Stimulated activated CD8-positive, alpha-beta memory T cell treated with anti-CD3 and anti-CD28 coated beads, Interleukin-15, amount 100 ng/mL, for 4 hours (primary cell): ENCODE measurements around the gene CARS2.

Source experiments
- DNase-seq, 2 donors: peaks; one replicate each; pipeline ENCODE4 v3.0.0-alpha.2; 2020; ENCODE audit warnings: low read depth in 2 of 2

The CARS2 gene

DNA sequence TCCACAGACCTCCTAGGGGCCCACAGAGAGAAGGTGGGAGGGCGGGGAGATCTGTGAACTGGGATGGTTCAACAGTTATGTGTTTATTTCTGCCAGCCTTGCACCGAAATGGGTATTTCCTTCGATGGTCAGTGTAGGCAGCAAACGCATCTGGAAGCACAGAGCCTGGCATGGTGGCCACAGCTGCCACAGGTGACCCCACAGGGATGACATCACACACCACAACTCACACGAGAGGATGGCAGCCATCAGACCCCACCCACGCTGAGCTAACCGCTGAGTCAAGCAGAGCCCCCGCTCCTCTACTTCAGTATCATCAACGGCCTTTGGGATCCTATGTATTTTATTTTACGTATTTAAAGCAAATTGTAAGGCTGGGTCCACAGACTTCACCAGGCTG, 53.2 kb downstream of the CARS2 start:
- DNase-seq = no peak

DNA sequence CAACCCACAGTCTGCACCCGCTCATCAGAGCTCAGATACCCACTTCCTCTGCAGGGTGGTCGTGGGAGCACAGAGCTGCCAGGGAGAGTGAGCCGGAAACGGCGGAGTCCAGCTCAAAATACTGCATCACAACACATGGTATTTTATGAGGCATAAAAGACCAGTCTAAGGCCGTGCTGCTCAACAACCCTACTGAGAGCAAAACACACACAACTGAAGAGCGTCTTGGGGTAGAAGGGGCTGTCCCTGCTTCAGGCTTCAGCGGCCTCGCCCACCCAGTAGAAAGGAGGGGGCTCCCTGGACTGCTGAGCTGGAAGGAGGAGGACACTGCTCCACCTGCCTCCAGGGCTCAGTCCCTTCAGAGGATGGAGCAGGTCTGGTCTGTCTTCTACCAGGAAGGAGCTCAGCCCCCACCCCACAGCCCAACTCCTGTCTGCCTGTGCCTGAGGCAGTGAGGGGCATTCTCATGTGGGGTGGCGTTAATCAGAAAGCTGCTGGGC, 53.6 kb downstream of the CARS2 start:
- DNase-seq = no peak

DNA sequence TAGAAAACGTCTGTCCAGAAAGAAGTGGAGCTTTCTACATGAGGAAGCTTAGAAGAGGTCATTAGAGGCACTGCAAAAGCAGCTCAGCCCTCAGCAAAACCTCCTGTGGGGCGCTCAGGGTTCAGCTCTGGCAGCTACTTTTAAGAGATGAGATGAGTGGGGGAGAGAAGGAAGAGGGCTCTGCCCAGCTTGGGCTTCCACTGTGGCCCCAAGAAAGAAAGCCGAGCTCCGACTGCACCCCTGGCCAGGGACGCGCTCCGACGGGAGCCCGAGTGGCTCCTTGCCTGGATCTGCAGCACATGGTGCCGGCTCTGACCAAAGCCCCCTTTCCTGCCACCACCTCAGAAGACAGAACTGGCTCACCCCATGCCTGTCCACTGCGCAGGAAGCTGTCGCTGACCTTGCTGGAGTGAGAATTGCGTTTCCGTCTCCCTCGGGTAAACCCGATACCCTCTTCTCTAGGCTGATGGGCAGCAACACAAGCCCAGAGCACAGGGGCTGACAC, 54.1 kb downstream of the CARS2 start:
- DNase-seq = no peak

DNA sequence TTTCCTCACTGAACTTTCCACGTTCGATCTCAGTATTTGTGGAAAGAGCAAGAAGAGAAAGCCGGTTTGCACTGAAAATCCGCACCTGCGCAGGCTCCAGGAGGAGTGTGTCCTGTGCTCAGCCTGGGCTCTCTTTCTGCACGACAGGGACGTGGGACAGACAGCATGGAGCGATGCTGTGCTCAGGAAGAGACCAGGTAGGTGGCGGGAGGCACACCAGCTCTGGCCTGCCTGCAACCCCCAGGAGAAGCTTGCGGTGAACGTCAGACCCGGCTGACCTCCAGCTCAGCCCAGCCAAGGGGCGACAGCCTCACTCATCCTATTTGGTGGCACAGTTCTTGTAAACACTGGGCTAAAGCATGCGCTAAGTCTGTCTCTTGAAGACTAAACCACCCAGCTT, 54.6 kb downstream of the CARS2 start:
- DNase-seq = no peak

DNA sequence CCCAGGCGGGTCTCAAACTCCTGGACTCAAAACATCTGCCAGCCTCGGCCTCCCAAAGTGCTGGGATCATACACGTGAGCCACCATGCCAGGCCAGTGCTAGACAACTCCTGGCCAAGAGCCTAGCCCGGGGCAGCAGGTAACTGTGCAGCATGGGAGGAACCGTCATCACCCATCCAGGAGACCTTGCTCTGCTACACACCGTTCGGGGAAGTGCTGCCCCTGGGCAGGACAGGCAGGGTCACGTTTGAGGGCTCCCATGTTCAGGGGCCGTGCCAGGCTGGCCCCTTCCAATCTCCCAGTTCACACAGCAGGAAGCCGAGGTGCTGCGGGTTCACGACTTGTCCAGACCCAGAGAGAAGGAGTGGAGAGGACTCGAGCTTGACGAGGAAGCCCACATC, 55.5 kb downstream of the CARS2 start:
- DNase-seq = no peak

DNA sequence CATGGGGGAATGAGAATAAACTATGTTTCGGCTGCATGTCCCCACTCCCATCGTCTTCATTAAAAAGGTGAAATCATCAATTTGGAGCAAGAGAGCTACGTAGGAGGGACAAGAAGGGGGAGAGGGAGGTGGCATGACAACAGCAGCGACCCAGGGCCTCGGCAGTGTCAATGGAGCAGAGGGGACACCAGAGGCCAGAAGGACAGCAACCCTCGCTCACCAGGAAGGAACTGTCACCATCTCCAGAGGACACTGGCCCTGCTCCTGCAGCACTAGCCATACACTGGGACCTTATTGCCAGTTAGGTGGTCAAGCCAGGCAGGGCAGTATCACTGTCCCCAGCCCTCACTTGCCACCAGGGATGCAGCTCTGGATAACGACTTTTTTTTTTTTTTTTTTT, 56.4 kb downstream of the CARS2 start:
- no peak for DNase-seq

DNA sequence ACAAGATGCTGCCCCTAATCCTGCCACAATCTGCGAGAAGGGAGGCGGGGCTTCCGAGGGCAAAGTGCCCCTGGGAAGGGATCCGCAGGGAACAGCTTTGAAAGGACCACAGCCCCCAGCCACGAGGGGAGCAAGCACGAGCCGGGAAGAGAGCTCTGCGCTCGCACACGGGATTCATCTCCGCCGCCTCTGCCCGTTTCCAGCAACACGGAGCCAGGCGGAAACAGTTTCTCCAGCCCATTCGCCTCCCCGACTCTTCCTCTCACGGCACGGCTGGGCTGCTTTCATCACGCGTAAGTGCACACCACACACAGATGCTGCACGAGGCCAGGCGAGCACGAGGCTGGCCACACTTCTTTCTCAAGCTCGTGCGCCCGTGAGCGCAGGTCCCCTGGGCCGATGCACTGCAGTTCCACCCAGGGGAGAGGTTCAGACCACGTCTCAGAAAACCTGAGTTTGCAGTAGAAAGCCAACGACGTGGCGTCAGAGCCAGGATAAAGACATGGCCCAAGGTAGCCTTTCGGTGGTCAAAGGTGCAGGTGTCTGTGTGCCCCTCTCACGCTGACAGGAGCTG, 57.0 kb downstream of the CARS2 start:
- DNase-seq = no peak

DNA sequence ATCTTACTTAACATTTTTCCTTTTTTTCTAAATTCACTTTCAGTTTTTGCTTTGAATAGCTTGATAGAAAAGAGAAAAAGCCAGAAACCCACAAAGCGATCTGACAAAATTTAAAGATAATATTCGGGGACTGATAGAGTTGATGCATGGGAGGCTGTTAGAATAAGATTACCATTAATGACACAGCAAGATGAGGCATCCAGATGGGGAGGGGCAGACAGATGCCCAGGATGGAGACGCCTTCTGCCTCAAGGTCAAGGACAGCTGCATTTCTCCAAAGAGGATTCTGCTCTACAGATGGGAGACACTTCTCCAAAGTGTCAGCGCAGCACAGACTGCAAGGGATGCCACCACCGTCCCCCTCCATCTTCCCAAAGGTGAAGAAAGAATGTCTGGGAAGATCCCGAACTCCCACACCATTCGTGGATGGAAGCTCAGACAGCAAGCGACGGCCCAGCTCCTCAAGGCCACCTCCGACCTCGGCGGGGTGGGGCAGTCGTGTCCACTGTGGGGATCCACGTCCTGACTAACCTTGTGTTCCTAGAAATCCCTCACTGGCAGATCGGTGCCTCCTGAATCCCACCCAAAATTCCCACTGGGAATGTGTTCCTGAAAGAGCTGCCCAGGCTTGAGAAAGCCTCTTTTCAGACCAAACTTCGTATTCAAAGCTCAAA, 57.6 kb downstream of the CARS2 start:
- no peak for DNase-seq

DNA sequence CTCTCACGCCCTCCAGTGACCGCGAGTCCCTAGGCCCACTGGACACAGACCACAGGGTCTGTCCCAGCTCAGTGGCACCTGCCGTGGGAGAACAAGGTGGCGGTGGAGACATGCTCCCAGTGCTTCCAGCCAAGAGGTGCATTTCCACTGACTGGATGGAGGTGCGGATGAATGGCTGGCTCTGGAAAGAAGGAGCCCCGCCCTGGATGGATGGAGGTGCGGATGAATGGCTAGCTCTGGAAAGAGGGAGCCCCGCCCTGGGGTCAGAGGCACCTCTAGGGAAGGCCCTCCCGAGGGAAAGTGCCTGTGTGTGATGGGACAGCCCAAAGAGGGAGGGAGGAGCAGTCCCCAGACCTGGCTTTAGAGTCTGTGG, 58.6 kb downstream of the CARS2 start:
- no peak for DNase-seq

DNA sequence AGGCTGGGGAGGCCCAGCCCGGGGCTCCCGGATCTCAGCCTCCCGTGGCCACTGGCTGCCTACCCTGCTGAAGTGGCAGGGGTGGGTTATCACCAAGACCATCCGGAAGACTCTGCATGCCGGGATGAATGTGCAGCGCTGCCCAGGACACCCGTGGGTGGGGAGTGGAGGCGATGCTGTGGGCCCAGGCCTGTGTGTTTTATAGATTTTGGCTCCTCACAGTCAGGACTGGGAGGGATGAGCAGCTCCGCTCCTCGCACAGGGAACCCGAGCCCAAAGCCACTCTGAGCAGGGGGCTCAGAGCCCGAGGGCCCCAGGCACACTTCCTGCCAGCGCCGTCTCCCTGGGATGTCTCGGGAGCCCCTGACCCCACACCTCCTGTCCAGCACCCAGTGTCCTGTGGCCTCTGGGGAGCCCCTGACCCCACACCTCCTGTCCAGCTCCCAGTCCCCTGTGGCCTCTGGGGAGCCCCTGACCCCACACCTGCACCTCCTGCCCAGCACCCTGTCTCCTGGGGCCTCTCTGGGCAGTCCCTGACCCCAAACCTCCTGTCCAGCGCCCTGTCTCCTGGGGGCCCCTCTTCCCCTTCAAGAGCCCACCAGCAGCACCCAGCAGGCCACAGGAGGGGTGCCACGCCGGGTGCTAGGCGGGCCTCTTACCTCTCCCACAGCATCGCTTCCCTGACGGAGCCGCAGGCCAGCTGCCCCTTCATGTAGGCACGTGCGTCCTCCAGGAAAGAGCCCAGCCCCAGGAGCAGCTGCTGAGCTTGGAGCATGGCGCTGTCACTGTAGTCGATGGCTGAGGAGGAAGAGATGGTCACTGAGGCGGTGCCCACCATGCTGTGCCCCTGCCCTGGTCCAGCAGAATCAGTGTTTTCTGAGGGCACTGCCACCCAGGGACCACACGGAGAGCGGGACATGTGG, 59.2 kb downstream of the CARS2 start:
- no peak for DNase-seq

DNA sequence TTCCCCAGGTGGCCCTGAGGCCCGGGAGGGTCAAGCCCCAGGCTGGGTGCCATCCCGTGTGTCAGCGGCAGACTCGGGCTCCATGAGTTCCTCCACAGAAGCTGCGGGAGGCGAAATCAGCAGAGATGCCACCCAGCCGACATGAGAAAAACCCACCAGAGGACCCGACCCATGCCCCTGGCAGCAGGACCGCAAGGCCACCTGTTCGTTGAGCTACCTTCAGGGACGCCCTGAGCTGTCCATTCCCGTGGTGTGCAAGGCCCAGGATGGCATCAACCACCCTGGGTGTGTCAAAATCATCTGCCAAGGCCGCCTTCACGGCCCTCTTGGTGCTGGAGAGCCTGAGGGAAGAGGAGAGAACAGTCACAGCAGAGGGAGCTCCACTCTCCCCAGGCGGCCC, 60.2 kb downstream of the CARS2 start:
- DNase-seq = no peak

DNA sequence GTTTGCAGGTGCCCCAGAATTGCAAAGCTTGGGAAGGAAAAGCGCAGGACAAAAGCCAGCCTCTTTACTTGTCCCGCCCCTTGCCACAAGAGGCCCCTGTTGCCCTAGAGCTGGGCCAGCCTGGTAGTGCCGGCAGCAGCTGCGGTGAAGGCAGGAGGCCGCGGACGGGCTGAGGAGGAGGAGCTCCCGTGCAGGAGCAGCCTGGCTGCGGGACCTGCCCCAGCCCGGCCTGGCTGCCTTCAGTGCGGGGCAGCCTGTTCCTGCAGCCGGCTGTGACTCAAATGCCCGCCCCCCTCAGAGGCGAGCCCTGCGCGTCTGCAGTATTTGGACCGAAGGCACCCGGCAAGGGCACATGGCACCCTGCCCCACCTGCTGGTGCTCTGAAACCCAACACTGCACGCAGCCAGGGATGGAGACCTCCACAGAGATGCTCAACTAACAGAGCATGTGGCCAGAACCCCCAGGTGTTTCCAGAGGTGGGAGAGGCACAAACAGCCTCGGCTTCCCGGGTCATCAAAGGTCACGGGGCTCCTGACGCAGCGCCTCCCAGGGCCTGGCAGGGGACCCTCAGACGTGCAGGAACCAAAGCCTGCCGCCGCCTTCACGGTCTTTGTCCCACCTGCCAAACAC, 60.9 kb downstream of the CARS2 start:
- DNase-seq = no peak

DNA sequence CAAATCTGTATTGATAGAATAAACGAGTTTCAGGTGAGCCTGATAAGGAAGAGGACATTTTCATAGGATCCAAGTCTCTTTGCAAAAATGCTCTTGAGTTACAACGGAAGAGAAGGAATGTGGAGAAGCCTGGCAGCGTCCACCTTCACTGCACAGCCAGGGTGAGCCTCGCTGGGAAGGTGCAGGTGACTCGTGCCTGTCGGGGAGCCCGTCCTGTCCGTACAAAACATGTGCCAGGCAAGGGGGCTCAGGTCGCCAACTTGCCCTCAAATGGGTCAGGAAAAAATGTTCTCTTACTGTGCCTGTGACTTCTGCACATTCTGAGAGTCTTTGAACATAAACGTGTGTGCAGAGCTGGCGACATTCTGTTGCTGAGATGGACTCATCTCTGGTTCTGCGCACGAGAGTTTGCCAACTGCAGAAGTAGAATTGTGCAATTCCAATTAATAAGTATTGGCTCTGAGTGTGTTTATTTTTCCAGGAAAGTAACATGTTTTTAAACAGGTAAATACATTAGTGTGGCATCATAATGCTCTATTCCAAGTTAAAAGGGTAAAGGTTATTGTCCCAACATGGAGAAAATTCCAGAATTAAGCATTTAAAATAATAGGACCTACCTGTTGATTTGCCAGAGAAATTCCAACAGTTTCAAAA, 62.0 kb downstream of the CARS2 start:
- no peak for DNase-seq

DNA sequence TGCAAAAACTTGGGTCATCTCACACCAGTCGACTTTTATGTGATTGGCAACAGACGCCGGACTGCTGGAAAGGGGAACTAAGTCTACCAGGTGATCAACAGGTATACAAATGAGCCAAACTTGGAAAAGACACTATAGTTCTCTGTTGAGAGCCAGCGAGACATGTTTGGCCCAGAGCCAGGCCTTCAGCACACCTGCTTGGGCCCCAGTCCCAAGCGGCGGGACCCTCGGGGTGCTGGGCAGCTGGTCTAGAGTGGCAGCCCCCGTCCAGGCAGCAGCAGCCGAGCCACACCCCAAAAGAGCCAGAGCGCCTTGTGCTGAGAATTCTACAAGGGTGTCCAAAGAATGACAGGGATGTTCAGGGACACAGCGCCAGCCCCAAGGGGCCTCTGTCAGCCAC, 62.6 kb downstream of the CARS2 start:
- DNase-seq = no peak

DNA sequence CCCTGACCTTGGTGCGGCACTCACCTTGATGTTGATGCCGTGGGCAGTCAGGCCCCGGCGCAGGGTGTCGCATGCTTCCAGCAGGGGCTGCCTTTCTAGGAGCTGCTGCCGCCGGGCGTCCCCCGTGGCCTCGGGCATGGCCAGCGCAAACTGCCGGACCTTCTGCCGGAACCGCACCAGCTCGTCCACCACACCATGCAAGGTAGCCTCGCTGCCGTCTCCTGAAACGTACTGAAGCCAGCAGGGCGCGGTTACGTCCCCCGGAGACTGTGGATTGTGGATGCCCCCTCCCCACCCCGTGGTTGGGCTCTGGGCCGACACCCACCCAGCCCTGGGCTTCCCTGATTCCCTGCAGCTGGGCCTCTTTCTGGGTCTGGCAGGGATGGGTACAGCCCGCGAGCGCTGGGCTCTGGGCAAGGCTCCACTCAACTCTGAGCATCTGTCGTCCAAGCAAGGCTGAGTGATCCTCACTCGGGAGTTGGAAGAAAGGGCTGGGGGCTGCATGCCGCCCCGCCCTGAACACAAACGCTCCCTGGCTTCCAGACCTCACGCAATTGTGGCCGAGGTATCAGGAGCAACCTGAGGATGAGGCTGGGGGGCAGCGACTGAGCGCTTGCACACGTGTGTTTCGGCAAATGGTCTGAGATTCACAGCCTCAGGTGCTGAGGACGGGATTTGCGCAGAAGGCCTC, 63.5 kb downstream of the CARS2 start:
- DNase-seq = no peak

DNA sequence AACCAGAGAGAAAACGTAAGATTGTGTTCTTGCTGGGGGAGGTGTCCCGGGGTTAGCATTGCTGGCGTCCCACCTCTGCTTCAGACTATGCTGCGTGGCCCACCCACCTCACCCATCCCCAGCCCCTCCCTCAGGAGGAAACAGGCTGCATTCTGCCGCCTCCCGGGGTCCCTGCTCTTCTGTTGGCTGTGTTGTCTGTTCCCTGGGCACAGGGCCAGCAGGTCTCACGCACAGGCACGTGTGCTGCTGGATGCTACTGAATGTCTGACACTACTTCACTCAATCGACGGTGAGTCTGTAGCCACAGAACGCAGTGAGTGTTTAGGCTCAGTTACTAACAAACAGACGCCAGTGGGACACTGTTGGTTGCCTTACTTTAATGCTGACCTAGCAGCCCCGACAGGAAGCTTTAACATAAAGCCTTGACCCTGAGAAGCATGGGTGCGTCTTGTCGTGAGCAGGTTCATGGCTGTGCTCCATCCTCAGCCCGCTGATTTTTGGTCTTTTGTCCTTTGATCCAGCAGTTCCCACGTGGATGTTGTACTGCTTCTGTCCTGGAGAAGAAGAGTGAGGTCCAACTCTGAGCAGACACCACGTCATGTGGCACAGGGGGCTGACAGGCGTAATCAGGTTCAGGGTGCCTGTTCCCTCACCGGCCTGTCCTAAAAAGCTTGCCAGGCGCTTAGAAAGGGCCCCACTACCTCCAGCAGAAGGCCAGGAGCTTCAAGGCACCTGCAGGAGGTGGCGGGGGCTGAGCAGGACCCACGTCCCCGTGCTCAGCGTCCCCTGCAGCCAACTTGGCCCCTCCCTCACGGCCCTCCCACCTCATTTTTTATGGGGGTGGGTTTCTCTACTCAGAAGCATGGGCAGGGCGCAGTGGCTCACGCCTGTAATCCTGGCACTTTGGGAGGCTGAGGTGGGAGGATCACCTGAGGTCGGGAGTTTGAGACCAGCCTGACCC, 64.6 kb downstream of the CARS2 start:
- DNase-seq = no peak

DNA sequence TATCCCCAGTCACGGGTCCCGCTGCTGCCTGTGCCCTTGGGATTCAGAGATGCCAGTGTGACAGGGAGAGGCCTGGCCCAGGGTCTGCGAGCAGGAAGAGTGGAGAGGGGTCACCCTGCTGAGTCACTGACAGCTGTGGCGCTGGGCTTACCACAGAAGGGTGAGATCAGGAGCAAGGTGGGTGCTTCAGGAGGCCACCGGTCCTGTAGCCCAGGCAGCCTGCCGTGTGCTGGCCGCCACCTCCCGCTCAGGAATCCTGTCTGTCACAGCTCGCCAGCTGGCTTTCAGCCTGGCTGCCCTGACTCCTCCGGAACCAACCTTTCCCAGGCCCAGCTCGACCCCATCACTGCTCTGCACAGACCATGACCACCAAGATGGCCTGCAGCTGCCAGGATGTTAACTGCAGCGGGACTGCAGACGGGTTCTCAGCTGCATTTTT, 65.3 kb downstream of the CARS2 start:
- DNase-seq = no peak

DNA sequence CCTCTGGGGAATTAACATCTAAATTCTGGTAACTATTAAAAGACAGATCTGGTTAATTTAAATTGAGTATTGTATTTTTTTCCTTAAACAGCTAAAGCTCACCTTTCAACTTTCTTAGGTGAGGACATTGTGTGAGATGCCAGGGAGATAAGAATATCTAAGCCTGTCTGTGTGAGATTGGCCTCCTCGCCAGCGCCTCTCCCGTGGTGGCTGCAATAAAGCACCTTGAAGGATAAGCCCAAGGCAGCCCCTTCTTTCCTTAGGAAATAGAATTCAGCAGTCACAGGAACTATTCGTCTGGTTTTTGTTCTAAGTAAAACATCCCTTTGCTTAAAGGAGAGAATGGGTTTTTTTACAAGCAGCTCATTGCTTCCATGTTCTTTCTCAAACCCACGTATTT, 66.0 kb downstream of the CARS2 start:
- DNase-seq = no peak
